HepG2 (cell line): ENCODE data around the gene C5orf58.

ENCODE experiments used
- PHF8 ChIP-seq: sonication (generic); formaldehyde crosslinking; IDR thresholded peaks from 2 replicates; pipeline ENCODE4 v1.5.0; 2020; ENCODE audit warnings: missing genetic modification reagents
- POLR2A ChIP-seq, 2 experiments: IDR thresholded peaks; 2 replicates each; pipeline ENCODE4 v1.6.1; 2011; ENCODE audit warnings: low read depth in 2 of 2, low read length in 2 of 2, mild to moderate bottlenecking in 1 of 2, moderate library complexity in 1 of 2; ENCODE audit not compliant: insufficient read depth in 1 of 2
- POLR2AphosphoS5 ChIP-seq: IDR thresholded peaks from 2 replicates; pipeline ENCODE4 v1.6.1; 2012; ENCODE audit warnings: low read depth, low read length

DNA sequence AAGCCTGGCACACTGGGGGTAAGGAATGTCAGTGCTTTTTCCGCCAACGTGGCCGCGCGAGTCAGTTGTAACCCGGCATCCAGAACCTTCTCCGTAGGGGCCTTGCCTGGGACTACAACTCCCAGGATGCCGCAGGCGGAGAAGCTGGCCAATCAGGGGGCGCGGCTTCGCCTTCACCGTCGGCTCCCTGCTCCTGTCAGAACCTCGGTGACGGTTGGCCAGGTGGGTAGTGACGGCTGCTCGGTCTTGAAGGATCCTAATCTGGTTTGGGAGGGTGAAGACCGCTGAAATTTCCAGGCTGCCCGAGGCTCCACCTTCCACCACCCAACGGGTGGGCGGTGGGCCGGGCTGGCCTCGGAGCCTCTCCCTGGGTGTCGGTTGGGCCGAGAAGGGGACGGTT is at the start of gene C5orf58:
- TF ChIP-seq POLR2AphosphoS5, result no peak
- no peak for TF ChIP-seq POLR2A (IDR thresholded peaks at IDR 0.05; ENCODE audit: insufficient read depth in 1 of 2, low read depth in 2 of 2, low read length in 2 of 2)
- no peak for TF ChIP-seq PHF8 (CRISPR knock-in tag)
